Measurements from ENCODE around the gene DHX16.
A peak's percentile ranks its signal among the peaks of the same experiment; 100 is the strongest.

Gene DHX16

DNA sequence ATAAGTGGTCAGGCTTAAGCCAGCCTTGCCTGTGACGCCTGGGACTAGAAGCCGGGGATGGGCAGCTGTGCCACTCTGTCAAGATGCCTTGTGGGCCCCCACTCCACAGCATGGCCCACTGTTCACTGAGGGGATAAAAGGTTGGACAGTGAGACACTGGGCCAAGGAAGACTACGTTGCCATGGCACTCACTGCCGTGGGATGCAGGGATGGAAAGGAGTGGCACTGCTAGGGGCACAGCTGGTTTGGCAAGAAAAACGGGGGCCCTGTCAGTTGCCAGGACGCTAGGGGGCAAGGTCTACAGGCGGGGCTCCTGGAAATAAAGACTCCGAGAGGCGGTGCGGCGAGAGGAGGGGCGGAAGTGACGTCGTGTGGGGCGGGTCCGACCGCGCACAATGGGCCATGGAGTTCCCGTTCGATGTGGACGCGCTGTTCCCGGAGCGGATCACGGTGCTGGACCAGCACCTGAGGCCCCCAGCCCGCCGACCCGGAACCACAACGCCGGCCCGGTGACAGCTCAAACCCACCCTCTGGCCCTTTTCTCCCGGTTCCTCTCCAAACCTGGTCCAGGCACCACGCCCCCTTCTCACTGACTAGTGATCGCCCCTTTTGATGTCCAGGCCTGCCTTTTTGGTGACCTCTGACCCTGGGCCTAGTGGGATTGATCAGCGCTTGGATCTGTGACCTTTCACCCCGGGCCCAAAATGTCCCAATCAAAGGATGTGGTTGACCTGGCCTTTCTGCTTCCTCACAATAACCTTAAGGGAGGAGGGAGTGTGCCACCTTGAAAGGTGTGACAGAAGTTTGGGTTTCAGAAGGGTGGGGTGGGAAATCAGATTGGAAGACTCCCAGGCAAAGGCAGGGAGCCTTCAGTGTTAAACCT lies 46.1 kb downstream of the DHX16 start, which contains the start of gene ATAT1:
ATAT1 (plus strand) TSS at position 391 of the 883 bp plus-strand sequence.
- peak; percentile 82 for DNase-seq (ENCODE audit: low spot score)

DNA sequence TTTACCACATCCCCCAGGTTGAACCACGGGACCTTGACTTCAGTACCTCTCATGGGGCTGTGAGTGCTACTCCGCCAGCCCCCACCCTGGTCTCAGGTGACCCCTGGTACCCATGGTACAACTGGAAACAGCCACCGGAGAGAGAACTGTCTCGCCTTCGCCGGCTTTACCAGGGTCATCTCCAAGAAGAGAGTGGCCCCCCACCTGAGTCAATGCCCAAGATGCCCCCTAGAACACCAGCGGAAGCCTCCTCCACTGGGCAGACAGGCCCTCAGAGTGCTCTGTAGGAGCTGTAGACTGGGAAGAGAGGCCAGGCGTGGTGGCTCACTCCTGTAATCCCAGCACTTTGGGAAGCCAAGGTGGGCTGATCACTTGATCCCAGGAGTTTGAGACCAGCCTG lies 47.3 kb downstream of the DHX16 start:
- no peak for DNase-seq (ENCODE audit: low spot score)

DNA sequence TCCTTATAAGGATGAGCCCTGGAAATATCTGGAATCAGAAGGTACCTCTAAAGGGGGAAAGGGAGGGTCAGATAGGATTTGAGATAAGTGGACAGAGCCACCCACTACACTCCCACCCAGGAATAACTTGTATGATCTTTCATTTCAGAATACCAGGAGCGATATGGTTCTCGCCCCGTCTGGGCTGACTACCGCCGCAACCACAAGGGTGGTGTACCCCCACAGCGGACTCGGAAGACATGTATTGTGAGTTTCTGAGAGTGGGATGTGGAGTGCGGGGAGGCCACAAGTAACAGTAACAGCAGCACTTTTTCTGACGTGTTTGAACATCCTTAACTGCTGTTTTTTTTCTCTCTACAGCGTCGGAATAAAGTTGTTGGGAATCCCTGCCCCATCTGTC lies 53.2 kb downstream of the DHX16 start:
- DNase-seq (ENCODE audit: low spot score): no peak

DNA sequence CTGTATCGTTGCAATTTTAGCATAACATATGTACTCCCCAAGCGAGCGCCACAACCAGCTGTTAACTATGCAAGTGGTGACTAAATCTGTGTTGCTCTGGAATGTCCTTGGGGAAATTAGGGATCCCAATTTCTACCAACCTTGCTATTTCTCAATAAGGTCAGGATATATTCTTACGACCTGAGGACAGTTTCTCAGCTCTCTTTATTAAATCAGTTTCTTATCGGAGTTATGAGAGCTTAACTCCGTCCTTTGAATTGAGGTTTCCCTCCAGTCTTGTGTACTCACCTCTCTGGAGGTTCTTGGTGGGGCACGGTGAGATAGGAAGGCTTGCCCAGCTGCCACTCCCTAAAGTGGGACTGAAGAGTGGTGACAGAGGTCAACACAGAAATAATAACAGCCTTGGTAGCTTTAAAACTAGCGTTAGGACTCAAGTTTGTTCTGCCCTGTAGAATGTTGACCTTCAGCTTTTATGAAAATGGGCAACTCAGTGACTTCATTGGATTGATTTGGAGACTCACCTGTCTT lies 54.5 kb downstream of the DHX16 start:
- peak; percentile 39 for DNase-seq (ENCODE audit: low spot score)

DNA sequence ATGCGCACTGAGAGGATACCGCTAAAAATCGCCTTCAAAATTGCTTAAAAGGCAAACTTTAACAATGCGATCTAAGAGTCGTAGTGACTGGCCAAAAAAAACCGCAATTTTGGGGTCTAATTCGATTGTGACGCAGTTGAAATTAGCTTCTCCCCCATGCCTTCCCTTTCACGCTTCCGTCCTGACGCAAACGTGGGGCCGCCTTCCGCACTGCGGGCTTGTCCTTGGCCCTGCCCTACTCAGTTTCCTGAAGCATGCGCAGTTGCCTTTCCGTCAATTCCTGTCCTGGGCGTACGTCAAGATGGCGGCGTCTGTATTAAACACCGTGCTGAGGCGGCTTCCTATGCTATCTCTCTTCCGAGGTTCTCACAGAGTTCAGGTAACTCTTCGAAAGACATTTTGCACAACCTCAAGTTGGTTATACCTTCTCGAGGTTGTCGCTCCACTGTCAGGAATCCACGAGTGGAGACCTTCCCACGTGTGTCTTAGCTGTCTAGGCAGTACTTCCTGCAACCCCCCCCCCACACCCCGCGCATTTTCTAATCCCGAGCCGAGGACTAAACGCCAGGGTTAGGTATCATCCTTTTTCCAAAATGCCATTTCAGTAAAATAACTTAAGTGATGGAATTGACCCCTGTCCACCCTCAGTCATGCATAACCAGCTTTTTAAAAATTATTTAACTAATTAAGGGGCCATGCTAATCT lies 55.1 kb downstream of the DHX16 start, which contains the start of gene MRPS18B:
MRPS18B (plus strand) TSS at position 276 of the 705 bp plus-strand sequence; CDS start at position 302, 26 bp downstream.
- DNase-seq (ENCODE audit: low spot score): peak; percentile 99

DNA sequence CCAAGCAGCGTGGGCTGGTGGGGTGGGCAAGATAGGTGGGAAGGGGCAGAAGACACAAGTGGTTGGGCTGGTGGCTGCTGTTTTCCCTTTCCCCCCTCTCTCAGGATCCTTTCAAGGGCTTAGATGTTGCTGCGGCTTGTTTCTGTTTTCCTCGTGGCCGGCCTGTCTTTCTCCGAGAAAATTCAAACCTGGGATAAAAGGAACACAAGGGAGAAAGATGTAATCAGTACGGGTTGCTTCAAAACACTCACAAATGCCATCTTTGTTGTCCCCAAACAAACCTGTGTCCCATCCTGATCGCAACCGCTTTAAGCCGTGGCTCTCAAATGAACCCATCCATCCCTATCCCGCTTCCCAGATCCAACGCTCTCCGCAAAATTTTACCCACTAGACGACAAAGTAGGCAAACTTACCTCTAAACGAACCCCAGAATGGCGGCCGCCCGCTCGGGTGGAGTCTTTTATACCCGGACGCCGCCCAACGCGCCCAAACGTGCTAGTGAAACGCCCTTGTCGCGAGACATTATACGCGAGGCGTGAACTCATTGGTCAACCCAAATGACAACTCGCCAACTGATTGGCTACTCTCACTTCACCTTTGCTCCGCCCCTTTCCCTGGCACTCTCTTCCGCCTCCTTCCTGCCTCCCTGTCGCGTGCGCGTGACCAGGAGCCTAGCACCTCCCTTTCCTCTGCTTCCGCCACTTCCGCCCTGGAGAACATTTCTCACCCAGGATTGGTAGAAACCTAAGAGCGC lies 55.8 kb downstream of the DHX16 start, which contains the start of gene PPP1R10:
PPP1R10 (minus strand) TSS at position 433 of the 754 bp plus-strand sequence. CDS start 7,299 bp downstream, outside the sequence.
- peak; percentile 100 for DNase-seq (ENCODE audit: low spot score)

DNA sequence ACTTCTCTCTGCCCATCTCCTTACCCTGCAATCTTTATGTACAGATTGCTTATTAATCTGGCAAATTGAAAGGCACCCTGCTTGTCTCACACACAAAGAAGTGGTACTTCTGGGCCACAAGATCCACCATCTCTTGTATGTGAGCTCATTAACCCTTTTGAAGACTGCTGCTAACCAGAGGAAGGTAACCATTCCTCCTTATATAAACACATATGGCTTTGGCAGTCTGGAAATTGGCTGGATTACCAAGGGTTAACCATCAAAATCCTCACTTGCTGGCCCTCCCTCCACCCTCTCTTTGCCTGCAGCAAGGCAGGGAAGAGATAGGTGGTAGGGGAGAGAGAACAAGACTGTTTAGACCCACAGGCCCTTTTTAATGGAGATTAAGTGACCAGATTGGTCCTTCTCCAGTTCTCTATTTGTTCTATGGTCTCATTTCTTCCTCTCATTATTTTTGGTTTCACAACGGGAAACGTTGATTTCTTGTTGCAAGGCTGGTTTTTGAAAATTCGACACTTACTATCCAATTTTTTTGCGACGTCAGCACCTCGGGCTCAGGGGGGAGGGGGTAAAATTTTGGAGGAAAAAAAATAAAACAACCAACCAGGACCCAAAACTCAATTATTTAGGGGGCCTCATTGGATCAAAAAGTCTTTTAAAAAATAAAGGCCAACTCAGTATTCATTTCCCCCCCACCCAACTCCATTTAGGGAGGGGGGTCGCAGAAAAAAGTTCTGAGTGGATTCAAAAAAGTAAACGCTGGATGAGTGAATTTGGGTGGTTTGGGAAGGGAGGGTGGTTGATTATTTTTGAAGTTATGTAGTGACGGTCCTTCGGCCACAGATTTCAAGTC lies 56.6 kb downstream of the DHX16 start:
- peak; percentile 61 for DNase-seq (ENCODE audit: low spot score)

DNA sequence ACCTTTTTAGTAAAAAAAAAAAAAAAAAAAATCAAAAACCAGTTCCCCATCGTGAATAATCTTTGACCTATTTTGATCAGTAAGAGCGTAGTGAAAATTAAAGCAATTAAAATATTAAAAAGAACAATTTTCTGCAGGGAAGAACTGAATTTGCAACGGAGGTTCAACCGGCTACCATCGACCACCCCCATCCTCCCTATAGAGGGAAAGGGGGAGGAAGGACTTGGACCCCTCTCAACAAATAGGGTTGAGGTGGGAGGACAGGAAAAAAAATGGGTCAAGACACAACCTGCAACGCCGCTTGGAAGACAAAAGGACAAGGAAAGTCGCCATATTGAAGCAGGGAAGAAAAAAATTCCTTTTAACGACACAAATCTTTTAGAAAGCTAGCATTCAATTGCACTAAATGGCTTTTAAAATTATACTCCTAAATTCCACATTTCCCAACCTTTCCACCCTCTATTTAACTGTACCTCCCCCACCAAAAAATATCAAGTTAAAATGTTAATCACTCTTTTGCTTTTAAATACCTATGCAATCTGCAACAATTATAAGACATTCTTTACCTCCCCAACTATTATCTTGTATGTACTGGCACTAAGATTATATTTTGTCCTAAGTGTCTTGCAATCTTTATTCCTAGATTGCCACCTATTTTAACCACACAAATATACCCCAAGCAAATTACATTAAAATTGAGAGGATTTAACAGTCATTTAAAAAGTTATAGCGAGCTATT lies 57.4 kb downstream of the DHX16 start:
- peak; percentile 81 for DNase-seq (ENCODE audit: low spot score)

DNA sequence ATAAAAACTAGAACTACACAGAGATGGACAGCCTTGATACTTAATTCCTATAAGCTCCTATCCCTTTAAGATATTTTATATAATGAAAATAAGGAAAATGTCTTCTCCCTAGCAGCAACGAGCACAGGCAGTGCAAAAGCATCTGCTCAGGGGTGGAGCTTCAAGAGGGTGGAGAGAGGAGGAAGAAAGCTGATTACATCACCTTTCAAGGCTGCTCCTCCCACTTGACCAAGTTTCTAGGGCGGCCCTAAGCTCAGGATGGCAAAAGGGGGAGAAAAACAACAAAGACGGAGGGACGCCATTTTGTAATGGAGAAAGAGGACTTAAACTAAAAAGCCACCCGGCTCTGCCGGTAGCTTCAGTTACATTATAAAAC lies 58.0 kb downstream of the DHX16 start:
- DNase-seq (ENCODE audit: low spot score): peak; percentile 100

DNA sequence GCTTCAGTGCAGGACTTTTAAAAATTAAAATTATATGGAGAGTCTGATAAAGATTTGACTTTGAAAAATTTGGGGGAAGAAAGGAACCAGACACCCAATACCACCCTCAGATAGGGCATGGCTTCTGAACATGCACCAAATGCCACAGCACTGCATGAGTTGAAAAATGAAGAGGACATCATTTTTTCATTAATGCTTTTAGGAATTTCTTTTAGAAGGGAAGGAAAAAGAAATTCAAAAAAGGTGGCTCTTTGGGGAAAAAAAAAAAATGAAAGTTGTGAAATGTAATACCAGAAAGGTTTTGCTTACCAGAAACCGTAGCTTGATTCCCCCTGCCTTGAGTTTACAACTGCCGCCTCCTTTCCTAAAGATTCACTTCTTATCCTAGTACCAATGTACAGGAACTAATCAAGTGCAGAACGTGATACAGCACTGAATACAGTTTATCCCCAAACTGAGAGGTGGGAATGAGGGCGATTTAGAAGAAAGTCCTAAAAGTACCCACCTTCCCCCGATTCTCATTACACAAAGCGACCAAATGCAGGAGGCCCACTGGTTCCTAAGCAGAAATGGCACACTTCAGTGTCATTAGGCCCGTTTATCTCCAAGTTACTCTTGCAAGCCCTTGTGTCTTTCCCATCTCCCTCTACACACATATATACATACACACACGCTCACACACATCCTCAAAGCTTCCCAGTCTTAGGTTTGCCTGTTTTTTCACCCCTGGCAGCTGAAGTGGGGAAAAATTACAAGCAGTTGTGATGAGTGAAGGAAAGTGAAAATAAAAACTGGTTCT lies 58.6 kb downstream of the DHX16 start:
- DNase-seq (ENCODE audit: low spot score): no peak

DNA sequence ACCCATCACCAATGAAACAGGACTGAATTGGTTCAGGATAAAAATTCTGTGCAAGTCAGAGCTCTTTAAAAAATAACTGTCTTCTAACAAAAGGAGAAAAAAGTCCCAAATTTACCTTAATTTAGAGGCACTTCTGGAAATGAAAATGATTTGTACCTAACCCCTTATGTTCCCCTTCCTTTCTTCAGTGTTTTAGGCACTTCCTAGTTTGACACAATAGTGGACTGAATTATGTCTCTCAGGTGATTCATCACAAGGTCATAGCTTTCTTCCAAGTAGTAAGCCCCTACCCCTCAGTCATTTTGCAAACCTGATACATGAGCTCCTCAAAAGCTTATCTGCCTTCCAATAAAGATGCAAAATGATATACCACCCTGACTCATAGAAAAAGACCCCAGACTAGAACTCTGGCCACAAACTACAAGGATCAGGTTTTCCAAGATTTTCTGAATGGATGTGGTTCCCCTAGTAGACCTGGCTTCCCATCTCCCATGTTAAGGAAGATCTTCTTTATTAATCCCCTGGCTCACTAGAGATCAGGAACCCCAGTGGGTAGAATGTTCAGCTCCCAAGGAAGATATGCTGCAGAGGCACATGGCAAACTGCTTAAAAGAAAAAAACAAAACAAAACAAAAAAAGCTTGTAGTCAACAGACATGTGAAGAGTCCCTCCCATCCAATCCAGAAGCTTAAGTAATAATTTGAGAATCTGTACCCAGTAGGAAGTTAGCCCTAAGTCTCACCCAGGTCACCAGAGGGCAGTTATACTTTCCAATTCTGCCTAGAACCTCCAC lies 59.4 kb downstream of the DHX16 start:
- DNase-seq (ENCODE audit: low spot score): no peak

DNA sequence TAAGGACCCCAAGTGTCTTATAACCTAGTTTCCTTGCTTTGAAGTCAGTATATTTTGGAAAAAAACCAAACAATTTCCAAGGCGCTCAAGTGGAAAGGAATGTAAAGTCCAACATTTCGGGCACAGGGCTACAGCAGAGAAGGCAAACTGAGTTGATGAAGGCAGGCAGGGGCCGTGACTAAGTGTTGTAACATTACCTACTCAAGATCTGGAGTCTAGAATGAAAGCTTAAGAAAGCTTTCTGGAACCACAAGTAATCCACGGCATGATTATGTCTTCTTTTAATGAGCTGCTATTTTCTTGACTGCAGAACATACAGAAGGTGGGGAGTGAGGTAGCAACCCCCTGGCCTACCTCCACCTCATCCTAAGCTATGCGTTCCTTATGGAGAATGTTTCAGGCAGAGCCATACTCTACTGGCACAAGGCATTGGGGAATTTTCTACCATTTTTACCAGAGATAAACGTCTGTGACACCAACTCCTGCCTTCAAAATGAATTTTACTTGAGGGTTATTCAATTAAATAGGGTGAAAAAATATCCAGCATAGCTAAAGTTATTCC lies 60.0 kb downstream of the DHX16 start:
- no peak for DNase-seq (ENCODE audit: low spot score)

DNA sequence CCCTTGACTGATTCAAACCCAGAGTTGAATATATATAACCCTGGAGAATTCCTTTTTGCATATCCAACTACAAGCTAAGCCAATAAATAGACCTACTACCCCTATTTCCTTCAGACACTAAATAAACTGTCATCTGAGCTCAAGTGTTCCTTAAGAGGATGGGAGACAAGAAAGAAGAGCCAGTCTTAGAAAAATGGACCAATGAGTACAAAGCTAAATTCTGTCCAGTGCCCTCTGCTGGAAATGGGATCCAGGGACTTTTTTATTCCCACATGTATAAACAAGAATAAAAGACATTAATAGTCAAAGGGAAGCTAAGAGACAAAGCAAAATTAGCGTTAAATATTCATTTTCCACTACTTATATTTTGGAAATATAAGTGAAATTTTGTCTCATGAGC lies 60.6 kb downstream of the DHX16 start:
- no peak for DNase-seq (ENCODE audit: low spot score)

DNA sequence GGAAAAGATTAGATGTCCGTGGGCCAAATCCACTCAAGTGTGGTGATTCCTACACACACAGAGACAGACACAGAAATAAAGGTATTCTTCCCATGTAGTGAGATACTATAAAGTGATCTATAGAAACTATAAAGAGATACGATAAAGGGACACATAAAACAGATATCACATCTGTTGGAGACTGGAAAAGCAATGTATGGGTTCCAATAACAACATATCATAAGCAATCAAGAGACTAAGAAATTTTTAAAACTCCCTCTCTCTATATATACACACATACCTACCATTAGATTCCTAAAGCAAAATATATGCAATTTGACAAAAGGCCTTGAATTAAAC lies 61.0 kb downstream of the DHX16 start:
- DNase-seq (ENCODE audit: low spot score): no peak

DNA sequence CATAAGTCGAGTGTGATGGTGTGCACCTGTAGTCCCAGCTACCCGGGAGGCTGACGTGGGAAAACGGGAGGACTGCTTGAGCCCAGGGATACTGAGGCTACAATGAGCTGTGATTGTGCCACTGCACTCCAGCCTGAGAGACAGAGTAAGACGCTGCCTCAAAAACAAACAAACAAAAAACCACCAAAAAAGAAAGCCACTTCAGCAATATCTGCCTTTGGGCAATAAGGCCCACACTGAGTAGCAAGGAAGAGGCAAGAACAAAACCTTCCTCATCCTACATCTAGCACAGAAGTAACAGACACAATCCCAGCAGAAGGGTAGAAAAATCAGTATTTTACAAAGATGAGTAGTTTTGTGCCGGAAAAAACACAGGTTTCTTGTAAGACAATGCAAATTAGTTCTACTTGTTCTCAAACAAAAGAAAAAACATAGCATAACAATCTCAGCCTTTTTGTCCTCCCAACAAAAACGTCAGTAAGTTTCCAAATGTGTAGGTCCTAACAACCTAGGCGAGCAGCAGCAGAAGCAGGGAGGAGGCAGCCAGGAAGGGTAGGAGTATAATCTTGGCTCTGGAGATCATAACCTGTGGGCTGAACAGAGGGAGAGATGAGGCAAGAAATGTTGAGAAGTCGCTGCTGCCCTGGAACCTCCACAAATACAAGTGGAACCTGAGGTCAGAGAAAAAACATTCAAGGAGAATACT lies 61.5 kb downstream of the DHX16 start:
- no peak for DNase-seq (ENCODE audit: low spot score)

DNA sequence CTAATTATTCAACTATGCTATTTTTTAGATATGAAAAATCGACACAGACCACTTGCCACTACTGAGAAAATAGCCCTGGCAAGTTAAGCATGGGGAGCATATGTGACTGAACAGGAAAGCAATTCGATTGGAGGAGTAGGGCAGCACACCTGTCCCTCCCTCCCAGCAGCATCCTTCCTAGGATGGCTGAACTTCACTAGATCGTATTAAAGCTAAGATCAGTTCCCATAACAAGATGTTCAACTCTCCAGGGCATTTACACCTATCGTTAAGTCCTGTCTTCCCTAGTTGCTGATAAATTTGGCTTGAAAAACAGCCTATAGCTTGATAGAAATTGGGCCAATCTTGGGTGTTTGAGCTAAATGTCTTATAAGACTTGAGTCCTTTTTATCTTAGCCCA lies 62.7 kb downstream of the DHX16 start:
- DNase-seq (ENCODE audit: low spot score): no peak

DNA sequence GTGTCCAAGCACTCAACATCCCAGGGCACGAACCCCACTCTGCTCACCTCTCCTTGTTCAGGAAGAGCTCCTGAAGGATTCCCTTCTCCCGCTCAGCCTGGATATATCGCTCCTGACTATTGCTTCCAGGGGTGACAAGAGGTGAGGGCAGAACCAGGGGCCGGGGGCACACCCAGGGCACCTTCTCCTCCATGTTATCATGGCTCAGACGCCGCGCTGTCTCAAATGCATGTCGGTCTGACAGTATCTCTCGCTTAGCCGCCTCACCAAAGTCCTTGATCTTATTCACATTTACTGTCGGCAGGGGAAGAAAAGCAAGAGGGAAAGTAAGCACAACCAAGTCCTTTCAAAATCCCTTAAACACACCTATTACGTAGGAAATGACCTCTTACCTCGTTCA lies 68.8 kb downstream of the DHX16 start:
- no peak for DNase-seq (ENCODE audit: low spot score)

Measured in pons (tissue), 1 donor.